Stimulated activated CD8-positive, alpha-beta memory T cell treated with anti-CD3 and anti-CD28 coated beads, Interleukin-7, amount 100 ng/mL, for 1 hour (primary cell): ENCODE data around the gene UBR3.
"Not testable (repeated sequence)": the region's sequence is repeated elsewhere in the genome, so short reads cannot be mapped to it uniquely, and the experiment has no call there.

ENCODE experiments used
- DNase-seq, 2 donors: peaks; one replicate each; pipeline ENCODE4 v3.0.0-alpha.2; 2020; ENCODE audit warnings: low read depth in 2 of 2

Gene UBR3

GRCh38 chr2:170101789-170102188 is 274.5 kb downstream of the UBR3 start:
- no peak for DNase-seq

DNA sequence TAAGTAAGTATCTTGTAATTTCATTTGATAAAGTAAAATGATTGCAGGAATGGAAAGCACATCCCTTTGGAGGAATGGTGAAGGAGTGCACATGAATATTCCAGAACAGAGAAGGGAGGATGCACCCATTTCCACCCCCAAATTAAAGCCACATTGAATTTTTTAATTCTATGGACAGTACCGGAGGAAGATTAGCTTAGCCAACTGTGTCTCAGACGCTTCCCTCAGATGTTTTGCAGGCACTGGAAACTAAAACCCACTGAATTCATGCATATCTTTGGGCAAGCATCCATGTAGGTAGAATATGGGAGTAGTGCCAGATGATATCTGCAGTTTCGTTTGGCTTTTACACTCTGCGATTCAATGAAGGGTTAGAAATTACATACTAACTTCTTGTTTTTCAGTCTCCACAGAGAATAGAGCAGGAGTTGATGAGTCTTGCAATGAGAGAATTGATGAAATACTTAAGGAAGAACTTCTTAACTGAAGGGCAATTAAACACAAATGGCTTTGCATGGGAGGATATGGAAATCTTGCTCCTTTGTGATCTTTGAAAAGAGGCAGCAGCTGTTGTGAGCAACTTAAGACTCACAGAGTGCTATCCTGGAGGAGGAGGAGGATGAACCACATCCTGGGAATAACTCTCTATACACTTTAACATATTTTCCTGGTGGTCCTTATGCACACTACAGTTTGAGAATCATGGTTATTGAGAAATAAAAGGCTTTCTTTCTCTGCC is 279.0 kb downstream of the UBR3 start:
- no peak for DNase-seq

GRCh38 chr2:170113168-170113894 is 286.1 kb downstream of the UBR3 start:
- no peak for DNase-seq

DNA sequence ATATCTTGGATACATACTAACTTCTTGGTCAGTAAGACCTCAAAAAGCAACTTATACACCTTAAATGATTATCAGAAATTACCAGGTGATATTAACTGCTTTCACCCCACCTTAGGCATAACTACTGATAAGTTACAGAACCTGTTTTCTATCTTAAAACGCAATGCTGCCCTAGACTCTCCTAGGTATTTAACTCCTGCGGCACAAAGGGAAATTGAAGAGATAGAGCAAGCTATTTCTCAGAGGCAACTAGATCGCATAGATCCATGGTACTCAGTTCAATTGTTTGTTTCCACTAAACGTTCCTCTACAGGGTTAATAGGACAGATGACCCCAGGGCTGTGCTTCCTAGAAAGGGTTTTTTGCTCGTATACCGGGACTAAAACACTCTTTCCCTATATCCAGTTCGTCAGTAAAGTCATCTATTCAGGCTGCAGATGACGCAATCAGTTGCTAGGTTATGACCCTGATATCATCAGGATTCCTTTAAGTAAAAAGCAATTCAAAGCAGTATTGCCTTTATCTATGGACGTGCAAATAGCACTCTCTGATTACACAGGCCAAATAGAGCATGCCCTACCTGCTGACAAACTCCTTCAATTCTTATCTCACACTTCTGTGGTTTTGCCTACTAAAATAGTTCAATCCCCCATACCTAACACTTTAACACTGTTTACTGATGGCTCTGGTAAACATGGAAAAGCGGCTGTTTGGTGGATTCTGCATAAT is 288.4 kb downstream of the UBR3 start:
- DNase-seq: no peak

DNA sequence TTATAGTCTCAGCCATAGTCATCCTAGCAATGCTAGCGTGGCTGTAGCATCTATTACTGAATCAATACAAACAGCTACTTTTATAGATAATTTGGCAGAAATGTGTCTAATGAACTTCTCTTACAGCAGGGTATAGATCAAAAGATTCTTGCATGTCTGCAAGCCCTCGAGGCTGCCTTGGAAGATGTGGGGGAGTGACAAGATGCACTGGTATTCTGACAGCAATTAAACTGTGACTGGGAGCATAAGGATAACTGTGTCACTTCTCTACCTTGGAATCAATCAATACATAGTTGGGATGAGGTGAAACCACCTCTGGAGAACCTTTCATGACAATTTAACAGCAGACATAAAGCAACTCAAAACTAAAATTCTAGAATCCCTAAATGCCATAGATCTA is 291.4 kb downstream of the UBR3 start:
- DNase-seq: no peak

DNA sequence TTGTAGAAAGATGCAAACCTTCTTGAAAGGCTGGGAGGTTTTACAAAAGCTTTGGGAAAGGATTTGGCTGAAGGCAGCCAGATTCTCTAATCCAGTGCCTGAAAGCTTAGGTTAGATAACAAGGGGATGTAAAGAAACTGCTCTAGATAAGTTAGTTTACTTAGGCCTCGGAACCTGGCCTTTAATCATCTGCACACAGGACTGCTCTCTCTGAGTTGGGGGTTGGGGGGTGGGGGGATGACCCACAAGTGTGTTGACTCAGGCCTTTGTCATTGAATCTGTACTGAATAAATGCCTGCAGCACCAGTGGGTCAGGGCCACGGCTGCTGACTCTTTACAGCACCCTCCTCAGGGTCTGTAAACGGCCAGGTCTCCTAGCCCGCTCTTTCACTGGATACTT is 292.1 kb downstream of the UBR3 start:
- DNase-seq: not testable (repeated sequence)

- DNase-seq: no peak
These were observed 294.4 kb downstream of the UBR3 start for GRCh38 chr2:170121689-170122088.

GRCh38 chr2:170122883-170123547 is 295.8 kb downstream of the UBR3 start:
- DNase-seq: no peak

DNA sequence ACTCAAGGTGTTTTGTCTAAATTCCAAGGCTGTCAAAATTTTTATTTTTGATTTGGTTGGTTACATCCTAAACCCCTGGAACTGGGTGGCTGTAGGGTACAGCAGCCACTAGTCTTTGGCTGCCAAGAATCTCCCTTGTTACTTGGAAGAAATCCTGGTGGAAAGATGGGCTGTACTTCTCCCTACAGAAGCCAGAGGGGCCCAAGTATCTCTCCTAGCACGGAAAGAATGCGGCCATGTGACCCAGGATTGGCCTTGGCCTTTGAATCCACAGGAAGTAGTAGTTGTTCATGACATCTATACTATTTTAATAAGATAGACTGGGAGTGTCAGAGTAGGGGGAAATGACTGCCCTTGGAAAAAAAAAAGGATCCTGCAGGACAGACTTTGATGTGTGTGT is 296.3 kb downstream of the UBR3 start:
- DNase-seq: no peak

GRCh38 chr2:170126138-170126728 is 299.0 kb downstream of the UBR3 start:
- DNase-seq: not testable (repeated sequence)
